ENCODE results near the gene FBL.
"Not testable (repeated sequence)": the region's sequence is repeated elsewhere in the genome, so short reads cannot be mapped to it uniquely, and the experiment has no call there.

The FBL gene

GRCh38 chr19:39824143-39825092 is 21.8 kb downstream of the FBL start:
- peak; percentile 77 to 91 (median 84) for DNase-seq

GRCh38 chr19:39823686-39824085 is 22.5 kb downstream of the FBL start:
- DNase-seq = no peak

- no peak for DNase-seq
Measured at GRCh38 chr19:39820696-39821095, 25.5 kb downstream of the FBL start.

- no peak for DNase-seq
Measured at GRCh38 chr19:39819786-39820185, 26.4 kb downstream of the FBL start.

- DNase-seq = no peak
Measured at GRCh38 chr19:39818626-39819097, 27.5 kb downstream of the FBL start.

- DNase-seq = no peak
Measured at GRCh38 chr19:39817888-39818561, 28.2 kb downstream of the FBL start.

- DNase-seq = no peak
Measured at GRCh38 chr19:39816287-39817048, 29.7 kb downstream of the FBL start.

GRCh38 chr19:39814595-39814994 is 31.6 kb downstream of the FBL start:
- DNase-seq = no peak

GRCh38 chr19:39814111-39814510 is 32.1 kb downstream of the FBL start:
- not testable (repeated sequence) for DNase-seq

GRCh38 chr19:39813264-39813993 is 32.8 kb downstream of the FBL start:
- DNase-seq = no peak

- DNase-seq = no peak
Measured at GRCh38 chr19:39811064-39811463, 35.1 kb downstream of the FBL start.

- DNase-seq = no peak
Measured at GRCh38 chr19:39810424-39810823, 35.8 kb downstream of the FBL start.

GRCh38 chr19:39809368-39809767 is 36.8 kb downstream of the FBL start:
- DNase-seq = no peak

- not testable (repeated sequence) for DNase-seq
Measured at GRCh38 chr19:39808688-39809087, 37.5 kb downstream of the FBL start.

- no peak for DNase-seq
Measured at GRCh38 chr19:39807846-39808364, 38.3 kb downstream of the FBL start.

- DNase-seq = no peak
Measured at GRCh38 chr19:39805104-39805503, 41.1 kb downstream of the FBL start.

- no peak for DNase-seq
Measured at GRCh38 chr19:39802958-39803357, 43.2 kb downstream of the FBL start.

- no peak for DNase-seq
Measured at GRCh38 chr19:39797083-39797482, 49.1 kb downstream of the FBL start.

- DNase-seq = no peak
Measured at GRCh38 chr19:39796000-39796498, 50.1 kb downstream of the FBL start.

- no peak for DNase-seq
Measured at GRCh38 chr19:39795001-39795400, 51.2 kb downstream of the FBL start.

- DNase-seq = peak; percentile 35 to 68 (median 56)
Measured at GRCh38 chr19:39792999-39793546, 53.1 kb downstream of the FBL start.

GRCh38 chr19:39788244-39788643 is 57.9 kb downstream of the FBL start:
- no peak for DNase-seq
